ENCODE results near the gene RPL32.
"Not testable (repeated sequence)": the region's sequence is repeated elsewhere in the genome, so short reads cannot be mapped to it uniquely, and the experiment has no call there.

Gene RPL32

GRCh38 chr3:12841149-12841969, at the start of gene RPL32:
TSS of gene RPL32 (minus strand) at chr3:12841565. CDS start at chr3:12840237, 1,328 bp downstream.
- peak; percentile 66 to 84 for DNase-seq (ENCODE audit: low read depth in 1 of 2, low spot score in 1 of 2)

- no peak for DNase-seq (ENCODE audit: low read depth in 1 of 2, low spot score in 1 of 2)
Measured at GRCh38 chr3:12890610-12891390, 49.4 kb upstream of the RPL32 start.

GRCh38 chr3:12886736-12887135, 45.4 kb upstream of the RPL32 start:
- no peak for DNase-seq (ENCODE audit: low read depth in 1 of 2, low spot score in 1 of 2)

GRCh38 chr3:12886106-12886679, 44.8 kb upstream of the RPL32 start:
- DNase-seq (ENCODE audit: low read depth in 1 of 2, low spot score in 1 of 2): no peak

- DNase-seq (ENCODE audit: low read depth in 1 of 2, low spot score in 1 of 2): no peak
Measured at GRCh38 chr3:12885583-12885930, 44.2 kb upstream of the RPL32 start.

GRCh38 chr3:12884790-12885582, 43.6 kb upstream of the RPL32 start:
- DNase-seq (ENCODE audit: low read depth in 1 of 2, low spot score in 1 of 2): no peak

- DNase-seq (ENCODE audit: low read depth in 1 of 2, low spot score in 1 of 2): no peak
Measured at GRCh38 chr3:12884186-12884680, 42.9 kb upstream of the RPL32 start.

- DNase-seq (ENCODE audit: low read depth in 1 of 2, low spot score in 1 of 2): no peak
Measured at GRCh38 chr3:12882336-12883310, 41.3 kb upstream of the RPL32 start.

GRCh38 chr3:12881858-12882257, 40.5 kb upstream of the RPL32 start:
- not testable (repeated sequence) for DNase-seq (ENCODE audit: low read depth in 1 of 2, low spot score in 1 of 2)

GRCh38 chr3:12879191-12879815, 37.9 kb upstream of the RPL32 start:
- no peak for DNase-seq (ENCODE audit: low read depth in 1 of 2, low spot score in 1 of 2)

GRCh38 chr3:12878758-12879157, 37.4 kb upstream of the RPL32 start:
- not testable (repeated sequence) for DNase-seq (ENCODE audit: low read depth in 1 of 2, low spot score in 1 of 2)

GRCh38 chr3:12878141-12878574, 36.8 kb upstream of the RPL32 start:
- no peak for DNase-seq (ENCODE audit: low read depth in 1 of 2, low spot score in 1 of 2)

- no peak for DNase-seq (ENCODE audit: low read depth in 1 of 2, low spot score in 1 of 2)
Measured at GRCh38 chr3:12877040-12877439, 35.7 kb upstream of the RPL32 start.

- DNase-seq (ENCODE audit: low read depth in 1 of 2, low spot score in 1 of 2): no peak
Measured at GRCh38 chr3:12875857-12876836, 34.8 kb upstream of the RPL32 start.

GRCh38 chr3:12871404-12871983, 30.1 kb upstream of the RPL32 start:
- DNase-seq (ENCODE audit: low read depth in 1 of 2, low spot score in 1 of 2): no peak

GRCh38 chr3:12870942-12871341, 29.6 kb upstream of the RPL32 start:
- no peak for DNase-seq (ENCODE audit: low read depth in 1 of 2, low spot score in 1 of 2)

- DNase-seq (ENCODE audit: low read depth in 1 of 2, low spot score in 1 of 2): no peak
Measured at GRCh38 chr3:12869035-12869621, 27.8 kb upstream of the RPL32 start.
